GM12892 (cell line): ENCODE measurements around the gene TCF7.

Experiments used
- POLR2A ChIP-seq: IDR thresholded peaks from 2 replicates; pipeline ENCODE4 v1.6.1; 2011; ENCODE audit warnings: low read depth, low read length, control low read depth
- POLR2AphosphoS5 ChIP-seq: IDR thresholded peaks from 2 replicates; pipeline ENCODE4 v1.6.1; 2011; ENCODE audit warnings: low read depth, low read length, control low read depth

GRCh38 chr5:134107779-134108178, 6.7 kb upstream of the TCF7 start:
- TF ChIP-seq POLR2A, result no peak
- TF ChIP-seq POLR2AphosphoS5, result no peak
